SK-N-SH (cell line): Measurements from ENCODE around the gene ZNF765. TPM values are rescaled to one million over a fixed set of nuclear protein-coding genes. Genes with fewer than 3 reads are reported as not detected.

Experiments used
- CTCF ChIA-PET: fragments of 300-600, 350-600 bp; formaldehyde crosslinking; extraction: SDS; loops from one replicate; lab custom pipeline; 2021; lab: Yijun Ruan, JAX
- POLR2A ChIA-PET: fragments of 350-600 bp; sonication (Branson Sonifier 250); formaldehyde crosslinking; extraction: SDS; loops from one replicate; lab custom pipeline; 2020; ENCODE audit warnings: antibody characterized with exemption, inconsistent platforms; lab: Yijun Ruan, JAX
- DNase-seq: peaks from one replicate; pipeline ENCODE4 v3.0.0; 2012
- H2AFZ ChIP-seq: fragments of 200-600 bp; sonication (generic); 2 replicates; pipeline ENCODE4 v1.8.1; 2016; ENCODE audit warnings: antibody characterized with exemption, mild to moderate bottlenecking, low read depth
- H3F3A ChIP-seq: fragments of 200-600 bp; sonication (generic); replicated peaks from 2 replicates; pipeline ENCODE3; 2016; ENCODE audit warnings: antibody characterized with exemption, mild to moderate bottlenecking; ENCODE audit not compliant: insufficient read depth
- H3K27ac ChIP-seq, 2 experiments: fragments of 200-500 bp in 1 of 2; fragments of 200-600 bp in 1 of 2; sonication (Bioruptor generic) in 1 of 2; sonication (generic), shearing (Covaris generic) in 1 of 2; 2 replicates each; pipeline versions ENCODE4 v1.5.1 to v1.6.1; 2014 to 2016; ENCODE audit warnings: low read depth in 2 of 2, inconsistent platforms in 1 of 2, low read length in 1 of 2, mild to moderate bottlenecking in 1 of 2, mixed read lengths in 1 of 2
- H3K27me3 ChIP-seq: fragments of 200-600 bp; sonication (generic), shearing (Covaris generic); 2 replicates; pipeline ENCODE4 v1.6.1; 2016; ENCODE audit warnings: mixed run types; ENCODE audit not compliant: insufficient read depth
- H3K36me3 ChIP-seq, 2 experiments: fragments of 200-500 bp in 1 of 2; fragments of 200-600 bp in 1 of 2; sonication (Bioruptor generic) in 1 of 2; sonication (generic) in 1 of 2; replicated peaks in 1 of 2; 2 replicates each; pipeline versions ENCODE3 to v1.5.1; 2014 to 2016; ENCODE audit warnings: low read length in 1 of 2, mild to moderate bottlenecking in 1 of 2; ENCODE audit not compliant: insufficient read depth in 2 of 2, control insufficient read depth in 1 of 2
- H3K4me1 ChIP-seq, 2 experiments: fragments of 200-500 bp in 1 of 2; fragments of 200-600 bp in 1 of 2; sonication (Bioruptor generic) in 1 of 2; sonication (generic), shearing (Covaris generic) in 1 of 2; 2 replicates each; pipeline versions ENCODE4 v1.5.1 to v1.6.1; 2014 to 2016; ENCODE audit warnings: low read depth in 1 of 2, low read length in 1 of 2, mixed run types in 1 of 2; ENCODE audit not compliant: insufficient read depth in 2 of 2, control insufficient read depth in 1 of 2
- H3K4me2 ChIP-seq: fragments of 200-600 bp; sonication (generic), shearing (Covaris generic); 2 replicates; pipeline ENCODE4 v1.6.1; 2017; ENCODE audit warnings: mixed run types
- H3K4me3 ChIP-seq, 2 experiments: fragments of 200-500 bp in 1 of 2; fragments of 200-600 bp in 1 of 2; sonication (Bioruptor generic) in 1 of 2; sonication (generic), shearing (Covaris generic) in 1 of 2; 2 replicates each; pipeline versions ENCODE4 v1.5.1 to v1.8.1; 2014 to 2016; ENCODE audit warnings: low read depth in 2 of 2, inconsistent platforms in 1 of 2, low read length in 1 of 2, mild to moderate bottlenecking in 1 of 2, mixed read lengths in 1 of 2, moderate library complexity in 1 of 2
- H3K79me2 ChIP-seq: fragments of 200-600 bp; sonication (generic); 2 replicates; pipeline ENCODE4 v1.8.1; 2017; ENCODE audit warnings: mild to moderate bottlenecking; ENCODE audit not compliant: insufficient read depth
- H3K9ac ChIP-seq: fragments of 200-600 bp; sonication (generic); 2 replicates; pipeline ENCODE4 v1.6.1; 2017; ENCODE audit warnings: mixed run types
- H3K9me2 ChIP-seq: fragments of 200-600 bp; sonication (generic); 2 replicates; pipeline ENCODE4 v1.6.1; 2017; ENCODE audit warnings: mixed run types
- H3K9me3 ChIP-seq: fragments of 200-600 bp; sonication (generic); 2 replicates; pipeline ENCODE4 v1.6.1; 2017; ENCODE audit warnings: mixed run types, mild to moderate bottlenecking, moderate library complexity
- H4K20me1 ChIP-seq: fragments of 200-600 bp; sonication (generic); 2 replicates; pipeline ENCODE4 v1.6.1; 2017; ENCODE audit warnings: mild to moderate bottlenecking, mixed run types; ENCODE audit not compliant: insufficient read depth
- CHD2 ChIP-seq: fragments of 150-350 bp; IDR thresholded peaks from 2 replicates; pipeline ENCODE4 v1.6.1; 2018; ENCODE audit warnings: low read length; ENCODE audit not compliant: partially characterized antibody
- CTCF ChIP-seq: fragments of 200-600 bp; sonication (generic); IDR thresholded peaks from 2 replicates; pipeline ENCODE4 v1.6.1; 2017; ENCODE audit warnings: antibody characterized with exemption, mild to moderate bottlenecking, moderate library complexity
- EZH2phosphoT487 ChIP-seq: fragments of 200-600 bp; sonication (generic); IDR thresholded peaks from 2 replicates; pipeline ENCODE4 v1.6.1; 2017; ENCODE audit warnings: low read depth, mixed run types, mild to moderate bottlenecking, antibody characterized with exemption, moderate library complexity, borderline replicate concordance
- FOSL2 ChIP-seq: IDR thresholded peaks from 2 replicates; pipeline ENCODE4 v1.4.0; 2012; ENCODE audit warnings: low read depth, mild to moderate bottlenecking, moderate library complexity, borderline replicate concordance
- FOXJ3 ChIP-seq: sonication (generic); formaldehyde crosslinking; IDR thresholded peaks from 2 replicates; pipeline ENCODE4 v1.5.1; 2020; ENCODE audit warnings: mild to moderate bottlenecking, missing genetic modification reagents
- FOXM1 ChIP-seq: IDR thresholded peaks from 2 replicates; pipeline ENCODE4 v1.4.0; 2012; ENCODE audit warnings: low read depth, mild to moderate bottlenecking
- GABPA ChIP-seq: IDR thresholded peaks from 2 replicates; pipeline ENCODE4 v1.4.0; 2012; ENCODE audit warnings: low read depth, mild to moderate bottlenecking
- JUND ChIP-seq: IDR thresholded peaks from 2 replicates; pipeline ENCODE4 v1.4.0; 2012
- MXI1 ChIP-seq: IDR thresholded peaks from 2 replicates; pipeline ENCODE4 v1.6.1; 2012; ENCODE audit warnings: mild to moderate bottlenecking, low read depth, low read length, improper control_type of control experiment
- PBX3 ChIP-seq: IDR thresholded peaks from 2 replicates; pipeline ENCODE4; 2012
- RAD21 ChIP-seq: IDR thresholded peaks from 2 replicates; pipeline ENCODE4 v1.6.1; 2012; ENCODE audit warnings: mild to moderate bottlenecking, low read length
- RCOR1 ChIP-seq: fragments of 150-350 bp; IDR thresholded peaks from 2 replicates; pipeline ENCODE4 v1.6.1; 2017; ENCODE audit warnings: antibody characterized with exemption, low read length
- REST ChIP-seq: IDR thresholded peaks from 2 replicates; pipeline ENCODE4 v1.6.1; 2012; ENCODE audit warnings: mild to moderate bottlenecking, low read depth, low read length, moderate library complexity
- RXRA ChIP-seq: IDR thresholded peaks from 2 replicates; pipeline ENCODE4 v1.4.0; 2012; ENCODE audit warnings: low read depth, mild to moderate bottlenecking, borderline replicate concordance
- SIN3A ChIP-seq: IDR thresholded peaks from 2 replicates; pipeline ENCODE4 v1.6.1; 2012; ENCODE audit warnings: low read depth, mild to moderate bottlenecking, low read length, moderate library complexity, borderline replicate concordance
- USF1 ChIP-seq: IDR thresholded peaks from 2 replicates; pipeline ENCODE4 v1.4.0; 2012; ENCODE audit warnings: low read depth, borderline replicate concordance
- USF2 ChIP-seq: fragments of 150-350 bp; IDR thresholded peaks from 2 replicates; pipeline ENCODE4 v1.6.1; 2017; ENCODE audit warnings: antibody characterized with exemption, low read length, low read depth, borderline replicate concordance
- ZBTB33 ChIP-seq: IDR thresholded peaks from 2 replicates; pipeline ENCODE4 v1.4.0; 2012; ENCODE audit warnings: low read depth, borderline replicate concordance
- WGBS: methylation state at CpG from one replicate; pipeline ENCODE4 v1.1.6; 2017; ENCODE audit warnings: low lambda C conversion rate; 5-methylcytosine and 5-hydroxymethylcytosine counted together
- polyA plus RNA-seq, 3 experiments: library from polyadenylated mRNA; depleted of rRNA; stranded (reverse); fragments of >200 nt; gene quantifications; 2 replicates each; pipeline ENCODE4 v1.2.3, GENCODE V29; 2012

Gene ZNF765
- polyA plus RNA-seq, 1 of the 3 experiments (the other 2 are of a cell fraction) = 2.3 TPM

- TF ChIP-seq EZH2phosphoT487 (no peak), GABPA (no peak)
Observed at GRCh38 chr19:53466726-53467484, 72.0 kb downstream of the ZNF765 start (continued).

- H3K4me1 ChIP-seq = peaks cover 0 to 4% of the 10 kb centered on the region in 2 experiments; a peak in 1 of 4 replicates
- no peaks in the 10 kb centered on the region for H3K9me2 ChIP-seq
- H3F3A ChIP-seq = no peaks in the 10 kb centered on the region
- H4K20me1 ChIP-seq = no peaks in the 10 kb centered on the region
- H2AFZ ChIP-seq = peak within 1 kb of the TSS; percentile 98
- no peaks in the 10 kb centered on the region for H3K9me3 ChIP-seq
- H3K27me3 ChIP-seq = no peaks in the 10 kb centered on the region
- H3K27ac ChIP-seq = peak within 1 kb of the TSS; percentile 45 to 55; a peak in 3 of 4 replicates
- peak within 1 kb of the TSS; percentile 72 to 80 for H3K4me3 ChIP-seq
- 3% methylated on average over 28 of the region's 55 CpGs for WGBS
- no peaks in the 10 kb centered on the region for H3K79me2 ChIP-seq
- H3K36me3 ChIP-seq = peaks cover 0 to 5% of the 10 kb centered on the region in 2 experiments
- peak within 1 kb of the TSS; percentile 74; the same call in 1 of the 2 replicates for H3K9ac ChIP-seq
- peak; percentile 95 for DNase-seq
- H3K4me2 ChIP-seq = peak within 1 kb of the TSS; percentile 91
- ChIA-PET CTCF (no interaction called here), POLR2A (no interaction called here)
- no peak for TF ChIP-seq USF1
- no peak for TF ChIP-seq REST
- TF ChIP-seq EZH2phosphoT487 = no peak
- TF ChIP-seq MXI1 = peak; percentile 78
- no peak for TF ChIP-seq RXRA
- no peak for TF ChIP-seq FOXJ3
- no peak for TF ChIP-seq FOXM1
- TF ChIP-seq ZBTB33 = no peak
- no peak for TF ChIP-seq CTCF
- no peak for TF ChIP-seq FOSL2
- TF ChIP-seq RAD21 = no peak
- no peak for TF ChIP-seq JUND
- no peak for TF ChIP-seq SIN3A
- TF ChIP-seq RCOR1 = no peak
- TF ChIP-seq USF2 = no peak
- TF ChIP-seq PBX3 = no peak
- TF ChIP-seq CHD2 = peak; percentile 38
Observed at GRCh38 chr19:53467485-53468262, 72.7 kb downstream of the ZNF765 start, which contains the start of gene ZNF813. Gene ZNF813, plus strand, starts transcription at chr19:53467733. Its CDS starts 16,090 bp downstream, at chr19:53483823.
